Activated T-helper 1 cell treated with anti-CD3 and anti-CD28 coated beads, Interleukin-12 subunit alpha, Interleukin-12 subunit beta, Interleukin-2, Interleukin-4 antibody, amounts not matched to agents 30 ng/mL and 10 ng/mL and 1 ng/mL, durations not matched to agents 14 hours and 24 hours and 36 hours (primary cell): ENCODE data around the gene ADAM12. TPM values are rescaled to one million over a fixed set of nuclear protein-coding genes. Genes with fewer than 3 reads are reported as not detected.
"Not testable (repeated sequence)": the region's sequence is repeated elsewhere in the genome, so short reads cannot be mapped to it uniquely, and the experiment has no call there.

Experiments
- DNase-seq: peaks from one replicate; pipeline ENCODE4 v3.0.0; 2021; ENCODE audit warnings: low spot score
- H3K27ac Mint-ChIP-seq: one replicate; pipeline ENCODE4 v1.8.0; 2021; ENCODE audit warnings: mild to moderate bottlenecking, mixed read lengths
- H3K27me3 Mint-ChIP-seq: one replicate; pipeline ENCODE4 v1.8.0; 2022; ENCODE audit warnings: mild to moderate bottlenecking, moderate library complexity, mixed read lengths; ENCODE audit not compliant: insufficient read depth
- H3K36me3 Mint-ChIP-seq: one replicate; pipeline ENCODE4 v1.8.0; 2021; ENCODE audit warnings: low read depth, mixed read lengths
- H3K4me1 Mint-ChIP-seq: one replicate; pipeline ENCODE4 v1.8.0; 2021; ENCODE audit warnings: low read depth, mixed read lengths
- H3K4me3 Mint-ChIP-seq: one replicate; pipeline ENCODE4 v1.8.0; 2021; ENCODE audit warnings: mild to moderate bottlenecking, moderate library complexity, mixed read lengths
- H3K9me3 Mint-ChIP-seq: one replicate; pipeline ENCODE4 v1.8.0; 2021; ENCODE audit warnings: mixed read lengths
- intact Hi-C: fragments of 100-400 bp; cut with micrococcal nuclease; formaldehyde crosslinking; loops from one replicate; pipeline ENCODE4 v1.15.1; 2024
- total RNA-seq: library from RNA; stranded (reverse); gene quantifications from 2 replicates; pipeline ENCODE4 v1.2.3, GENCODE V29; 2022

Gene ADAM12
- total RNA-seq, 1 donor from 2014 or later, result not detected

DNA sequence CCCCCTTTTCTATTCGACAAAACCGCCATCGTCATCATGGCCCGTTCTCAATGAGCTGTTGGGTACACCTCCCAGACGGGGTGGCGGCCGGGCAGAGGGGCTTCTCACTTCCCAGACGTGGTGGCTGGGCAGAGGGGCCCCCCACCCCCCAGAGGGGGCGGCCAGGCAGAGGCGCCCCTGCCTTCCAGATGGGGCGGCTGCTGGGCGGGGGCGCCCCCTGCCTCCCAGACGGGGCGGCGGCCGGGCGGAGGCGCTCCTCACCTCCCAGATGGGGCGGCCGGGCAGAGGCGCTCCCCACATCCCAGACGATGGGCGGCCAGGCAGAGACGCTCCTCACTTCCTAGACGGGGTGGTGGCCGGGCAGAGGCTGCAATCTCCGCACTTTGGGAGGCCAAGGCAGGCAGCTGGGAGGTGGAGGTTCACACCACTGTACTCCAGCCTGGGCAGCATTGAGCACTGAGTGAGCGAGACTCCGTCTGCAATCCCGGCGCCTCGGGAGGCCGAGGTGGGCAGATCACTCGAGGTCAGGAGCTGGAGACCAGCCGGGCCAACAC lies 418.1 kb downstream of the ADAM12 start:
- DNase-seq, H3K36me3 Mint-ChIP-seq, intact Hi-C loops, H3K27me3 Mint-ChIP-seq, H3K27ac Mint-ChIP-seq, H3K9me3 Mint-ChIP-seq, H3K4me3 Mint-ChIP-seq, H3K4me1 Mint-ChIP-seq: not testable (repeated sequence)

DNA sequence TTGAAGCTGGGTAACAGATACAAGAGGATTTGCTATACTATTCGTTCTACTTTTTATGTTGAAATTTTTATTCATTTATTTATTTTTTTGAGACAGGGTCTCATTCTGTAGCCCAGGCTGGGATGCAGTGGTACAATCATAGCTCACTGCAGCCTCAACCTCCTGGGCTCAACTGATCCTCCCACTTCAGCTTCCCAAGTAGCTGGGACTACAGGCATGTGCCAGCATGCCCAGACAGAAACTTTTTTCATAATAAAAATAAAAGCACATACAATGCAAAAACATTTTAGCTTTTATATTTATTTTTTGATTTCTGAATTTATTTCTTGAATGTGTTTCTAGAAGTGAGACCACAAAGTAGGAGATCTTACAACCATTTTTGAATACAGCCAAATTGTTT lies 420.7 kb downstream of the ADAM12 start:
- intact Hi-C loops, result no loop called here
- DNase-seq, result no peak
- Mint-ChIP-seq H3K4me3 (no peak overlapping the region), H3K9me3 (no peaks in the 10 kb centered on the region), H3K36me3 (no peaks in the 10 kb centered on the region), H3K27me3 (peaks cover 2% of the 10 kb centered on the region), H3K4me1 (no peaks in the 10 kb centered on the region), H3K27ac (no peak overlapping the region)

DNA sequence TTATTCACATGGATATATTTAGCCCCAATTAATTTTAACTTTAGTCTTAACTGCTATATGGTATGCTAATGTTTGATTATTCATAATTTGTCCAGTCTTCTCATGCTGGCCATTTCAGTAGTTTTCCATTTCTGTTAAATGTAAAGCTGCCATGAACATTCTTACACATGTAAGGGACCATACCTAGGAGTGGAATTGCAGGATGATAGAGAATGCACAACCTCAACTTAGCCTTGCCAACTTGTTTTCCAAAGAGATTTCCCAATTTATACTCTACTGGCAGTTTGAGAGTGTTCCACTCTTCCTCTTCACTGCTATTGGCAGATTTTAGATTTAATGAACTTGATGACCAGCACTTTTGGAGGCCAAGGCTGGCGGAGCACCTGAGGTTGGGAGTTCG lies 423.7 kb downstream of the ADAM12 start:
- H3K27me3 Mint-ChIP-seq, result no peaks in the 10 kb centered on the region

More for the DNA sequence above, 423.7 kb downstream of the ADAM12 start:
- no peaks in the 10 kb centered on the region for H3K36me3 Mint-ChIP-seq
- H3K27ac Mint-ChIP-seq, result no peak overlapping the region
- no peak for DNase-seq
- intact Hi-C loops, result no loop called here
- no peak overlapping the region for H3K4me3 Mint-ChIP-seq
- H3K9me3 Mint-ChIP-seq, result no peaks in the 10 kb centered on the region
- H3K4me1 Mint-ChIP-seq, result no peaks in the 10 kb centered on the region
